NCI-H2227 treated with DMSO at 0.1 percent for 48 hours (cell line): Measurements from ENCODE around the gene RAPGEF2.
"Not testable (repeated sequence)": the region's sequence is repeated elsewhere in the genome, so short reads cannot be mapped to it uniquely, and the experiment has no call there.

ENCODE experiments used
- DNase-seq: peaks from one replicate; lab custom pipeline; 2025; lab: John Stamatoyannopoulos, UW

Gene RAPGEF2

DNA sequence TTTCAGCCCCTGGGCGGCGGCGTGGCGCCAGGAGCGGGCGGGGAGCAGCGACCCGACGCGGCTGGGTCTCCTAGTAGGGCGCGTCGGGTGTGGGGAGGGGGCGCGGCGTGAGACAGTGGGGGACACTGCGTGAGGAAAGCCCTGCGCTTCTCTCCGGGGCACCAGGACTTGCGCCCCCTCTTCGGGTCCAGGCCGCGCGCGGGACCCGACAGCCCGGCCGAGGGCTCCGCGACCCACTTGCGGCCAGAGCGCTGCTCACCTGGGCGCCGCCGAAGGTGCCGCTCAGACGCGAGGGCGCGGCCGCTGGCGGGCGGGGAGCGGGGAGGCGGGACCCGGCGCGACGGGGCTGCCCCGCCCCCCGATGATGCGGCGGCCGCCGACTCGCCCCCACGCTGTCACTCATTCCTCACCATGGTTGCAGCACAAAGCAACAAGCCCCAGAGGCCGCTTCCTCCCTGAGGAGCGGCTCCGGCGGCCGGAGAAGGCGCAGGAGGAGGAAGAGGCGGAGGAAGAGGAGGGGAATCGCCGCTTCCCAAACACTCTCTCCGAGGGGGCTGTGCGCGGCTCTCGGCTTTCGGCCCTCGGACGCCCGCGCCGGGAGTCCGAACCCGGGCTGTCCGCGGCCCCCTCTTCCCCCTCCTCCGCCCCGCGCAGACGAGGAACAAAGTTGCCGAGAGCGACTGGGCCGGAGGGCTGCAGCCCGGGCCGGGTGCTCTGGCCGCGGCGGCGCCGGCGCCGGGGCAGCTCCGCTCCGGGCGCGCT is at the start of gene RAPGEF2:
Gene RAPGEF2, plus strand, starts transcription at position 458 of the 762 bp plus-strand sequence. CDS start 1,084 bp downstream, outside the sequence.
- DNase-seq: peak; percentile 70

DNA sequence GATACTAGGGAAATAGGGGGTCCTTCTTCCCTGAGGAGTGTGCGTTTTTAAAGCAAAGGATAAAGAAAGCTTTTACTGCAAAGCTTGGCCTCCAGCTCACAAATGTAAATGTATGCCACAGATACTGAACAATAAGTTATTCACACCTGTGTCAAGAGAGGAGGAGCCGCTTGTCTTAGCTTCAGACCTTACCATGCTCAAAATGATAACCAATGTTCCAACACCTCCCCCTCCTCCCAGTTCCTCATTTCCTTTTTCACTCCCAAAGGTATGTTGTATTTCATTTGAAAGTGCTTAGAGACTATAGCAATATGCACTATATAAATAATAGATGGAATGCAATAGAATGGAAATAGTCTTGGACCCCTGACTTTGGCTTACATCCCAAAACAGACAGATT is 47.0 kb upstream of the RAPGEF2 start:
- no peak for DNase-seq

GRCh38 chr4:159060161-159060560 is 42.7 kb upstream of the RAPGEF2 start:
- no peak for DNase-seq

- no peak for DNase-seq
Observed at GRCh38 chr4:159062381-159062780, 40.5 kb upstream of the RAPGEF2 start.

- no peak for DNase-seq
Observed at GRCh38 chr4:159065513-159066240, 37.2 kb upstream of the RAPGEF2 start.

GRCh38 chr4:159068139-159068538 is 34.7 kb upstream of the RAPGEF2 start:
- DNase-seq: not testable (repeated sequence)

DNA sequence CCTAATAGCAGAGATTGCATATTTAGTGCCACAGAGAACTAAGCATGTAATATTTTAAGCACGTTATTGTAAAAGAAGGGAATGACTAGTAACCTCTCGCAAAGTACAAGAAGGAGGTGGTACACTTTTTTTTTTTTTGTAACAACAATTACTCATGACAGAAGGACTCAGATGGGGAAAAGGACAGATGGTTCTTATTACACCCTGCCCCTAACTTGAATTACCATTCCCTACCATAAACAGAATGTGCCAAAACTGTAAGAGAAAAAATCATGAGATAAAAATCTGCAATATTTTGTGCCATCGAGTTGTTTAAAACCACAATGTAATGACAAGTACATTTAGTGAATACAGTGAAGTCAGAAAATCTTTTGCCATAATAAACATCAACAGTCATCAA is 33.0 kb upstream of the RAPGEF2 start:
- DNase-seq: no peak

DNA sequence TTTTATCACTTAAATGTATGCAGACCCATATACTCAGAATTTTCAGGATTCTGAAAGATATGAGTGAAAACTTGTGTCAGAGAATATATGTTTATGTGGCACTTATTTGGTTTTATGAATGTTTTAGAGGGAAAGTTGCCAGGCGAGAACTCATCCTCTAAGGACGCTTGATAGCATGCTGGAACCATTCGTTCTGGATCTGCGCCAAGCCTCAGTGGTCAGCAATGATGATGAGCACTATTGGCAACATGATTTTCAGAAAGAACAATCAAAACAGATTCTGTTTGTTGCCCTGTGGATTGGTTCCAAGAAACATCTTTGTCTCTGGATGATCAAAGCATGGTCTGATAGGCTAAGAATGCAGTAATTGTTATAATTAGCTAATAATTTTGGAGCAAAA is 32.1 kb upstream of the RAPGEF2 start:
- no peak for DNase-seq

- no peak for DNase-seq
Observed at GRCh38 chr4:159071178-159071968, 31.5 kb upstream of the RAPGEF2 start.

DNA sequence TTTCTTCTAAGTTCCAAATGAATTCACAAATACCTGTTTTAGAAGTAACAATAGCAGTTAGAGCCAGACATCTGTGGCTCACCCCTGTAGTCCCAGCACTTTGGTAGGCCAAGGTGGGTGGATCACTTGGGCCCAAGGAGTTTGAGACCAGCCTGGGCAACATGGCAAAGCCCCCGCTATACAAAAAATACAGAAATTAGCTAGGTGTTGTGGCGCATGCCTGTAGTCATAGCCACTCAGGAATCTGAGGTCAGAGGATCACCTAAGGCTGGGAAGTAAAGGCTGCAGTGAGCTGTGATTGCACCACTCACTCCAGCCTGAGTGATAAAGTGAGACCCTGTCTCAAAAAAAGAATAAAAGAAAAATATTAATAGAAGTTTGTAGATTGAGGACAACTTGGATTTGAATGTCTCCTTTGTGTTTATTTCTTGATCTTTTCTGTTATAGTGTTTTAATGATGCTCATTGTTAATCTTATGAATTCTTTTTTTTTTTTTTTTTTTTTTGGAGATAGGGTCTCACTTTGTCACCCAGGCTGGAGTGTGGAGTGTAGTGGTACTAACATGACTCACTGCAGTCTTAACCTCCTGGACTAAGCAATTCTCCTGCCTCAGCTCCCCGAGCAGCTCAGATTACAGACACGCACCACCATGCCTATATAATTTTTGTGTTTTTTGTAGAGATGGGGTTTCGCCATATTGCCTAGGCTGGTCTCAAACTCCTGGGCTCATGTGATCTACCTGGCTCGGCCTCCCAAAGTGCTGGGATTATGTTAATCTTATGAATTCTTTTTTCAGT is 30.7 kb upstream of the RAPGEF2 start:
- DNase-seq: no peak

DNA sequence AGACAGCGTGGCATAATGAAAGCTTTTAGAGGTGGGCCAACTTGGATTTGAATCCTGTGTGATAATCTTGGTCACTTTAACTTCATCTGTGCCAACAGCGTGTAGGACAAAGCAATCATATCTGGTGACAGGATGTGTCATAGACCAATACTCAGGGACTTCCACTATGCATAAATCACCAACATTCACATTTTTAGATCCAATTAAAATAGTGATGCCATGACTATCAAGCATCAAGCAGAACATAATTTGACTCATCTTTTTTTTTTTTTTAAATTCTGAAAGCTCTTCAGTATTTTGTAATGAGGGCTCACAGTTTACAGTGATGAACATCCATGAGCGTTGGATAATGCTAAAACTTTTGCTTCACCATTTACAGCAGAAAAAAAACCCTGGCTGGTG is 27.3 kb upstream of the RAPGEF2 start:
- no peak for DNase-seq

- DNase-seq: not testable (repeated sequence)
Observed at GRCh38 chr4:159077018-159077417, 25.9 kb upstream of the RAPGEF2 start.

GRCh38 chr4:159077702-159078495 is 25.0 kb upstream of the RAPGEF2 start:
- no peak for DNase-seq

GRCh38 chr4:159079074-159079473 is 23.8 kb upstream of the RAPGEF2 start:
- no peak for DNase-seq

DNA sequence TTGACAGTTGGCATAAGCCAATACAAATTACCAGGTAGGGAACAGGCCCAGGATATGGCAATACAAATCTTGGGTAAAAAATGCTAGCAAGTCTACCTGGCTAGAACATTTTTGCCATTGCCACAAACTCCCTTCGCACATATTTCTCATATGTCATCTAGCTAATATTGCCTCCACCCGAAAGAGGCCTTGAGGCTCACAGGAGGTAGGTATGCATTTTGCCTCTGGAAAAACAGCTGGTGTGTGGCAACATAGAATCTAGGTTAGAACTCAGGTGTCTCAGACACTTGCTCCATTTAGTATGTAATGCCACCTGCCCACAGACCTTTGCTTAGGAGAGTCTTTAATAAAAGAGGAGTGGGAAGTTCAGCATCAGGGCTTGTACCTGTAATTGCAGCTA is 16.3 kb upstream of the RAPGEF2 start:
- DNase-seq: no peak

DNA sequence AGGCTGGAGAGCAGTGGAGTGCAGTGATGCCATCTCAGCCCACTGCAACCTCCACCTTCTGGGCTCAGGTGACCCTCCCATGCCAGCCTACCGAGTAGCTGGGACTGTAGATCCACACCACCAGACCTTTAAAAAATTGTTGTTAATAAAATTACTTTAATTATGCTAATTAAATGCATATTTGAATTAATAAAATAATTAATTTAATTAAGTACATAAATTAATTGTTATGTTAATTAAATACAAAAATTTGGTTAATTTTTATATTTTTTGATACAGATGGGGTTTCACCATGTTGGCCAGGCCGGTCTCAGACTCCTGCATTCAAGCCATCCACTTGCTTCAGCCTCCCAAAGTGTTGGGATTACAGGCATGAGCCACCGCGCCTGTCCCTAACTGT is 12.6 kb upstream of the RAPGEF2 start:
- DNase-seq: no peak

- not testable (repeated sequence) for DNase-seq
Observed at GRCh38 chr4:159094156-159094555, 8.7 kb upstream of the RAPGEF2 start.

- DNase-seq: no peak
Observed at GRCh38 chr4:159096434-159096833, 6.4 kb upstream of the RAPGEF2 start.

- DNase-seq: no peak
Observed at GRCh38 chr4:159097144-159097543, 5.7 kb upstream of the RAPGEF2 start.

DNA sequence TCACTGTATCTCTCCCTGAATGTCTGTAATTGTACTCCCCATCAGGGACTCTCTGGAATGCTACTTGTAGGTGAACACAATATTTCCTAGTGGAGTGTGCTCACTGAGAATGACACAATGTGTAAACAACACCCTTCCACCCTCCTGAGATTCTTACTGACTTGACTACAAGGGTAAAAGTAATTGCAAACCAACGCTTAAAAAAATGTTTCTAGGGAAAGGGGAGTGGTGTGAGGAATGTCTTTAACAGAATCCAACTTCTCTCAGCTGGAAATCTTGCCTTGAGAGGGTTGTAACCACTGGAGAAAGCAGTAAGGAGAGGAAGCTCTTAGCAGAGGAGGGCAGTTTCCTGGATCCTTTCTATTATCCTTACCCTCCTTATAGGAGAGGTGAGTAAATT is 5.1 kb upstream of the RAPGEF2 start:
- DNase-seq: peak; percentile 25
